HG03571 (cell line): Measurements from ENCODE around the gene RNF123.
"Not testable (repeated sequence)": the region's sequence is repeated elsewhere in the genome, so short reads cannot be mapped to it uniquely, and the experiment has no call there.

ENCODE experiments used
- ATAC-seq: cut with Tn5 transposase; IDR thresholded peaks from one replicate; pipeline ENCODE4 v1.9.1; 2021; ENCODE audit not compliant: unreplicated experiment

RNF123 gene

DNA sequence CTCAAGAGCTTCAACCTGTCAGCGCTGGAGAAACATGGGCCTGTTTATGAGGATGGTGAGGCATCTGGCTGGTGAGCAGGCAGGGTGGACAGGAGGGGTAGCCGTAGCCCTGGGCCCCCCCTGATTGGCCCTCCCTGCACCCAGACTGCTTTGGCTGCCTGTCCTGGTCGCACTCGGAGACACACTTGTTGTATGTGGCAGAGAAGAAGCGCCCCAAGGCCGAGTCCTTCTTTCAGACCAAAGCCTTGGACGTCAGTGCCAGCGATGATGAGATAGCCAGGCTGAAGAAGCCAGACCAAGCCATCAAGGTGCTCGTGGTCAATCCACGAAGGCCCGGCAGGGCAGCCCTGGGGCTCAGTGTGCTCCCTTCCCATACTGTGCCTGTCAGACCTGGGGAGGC lies 13.4 kb upstream of the RNF123 start:
- ATAC-seq = no peak

DNA sequence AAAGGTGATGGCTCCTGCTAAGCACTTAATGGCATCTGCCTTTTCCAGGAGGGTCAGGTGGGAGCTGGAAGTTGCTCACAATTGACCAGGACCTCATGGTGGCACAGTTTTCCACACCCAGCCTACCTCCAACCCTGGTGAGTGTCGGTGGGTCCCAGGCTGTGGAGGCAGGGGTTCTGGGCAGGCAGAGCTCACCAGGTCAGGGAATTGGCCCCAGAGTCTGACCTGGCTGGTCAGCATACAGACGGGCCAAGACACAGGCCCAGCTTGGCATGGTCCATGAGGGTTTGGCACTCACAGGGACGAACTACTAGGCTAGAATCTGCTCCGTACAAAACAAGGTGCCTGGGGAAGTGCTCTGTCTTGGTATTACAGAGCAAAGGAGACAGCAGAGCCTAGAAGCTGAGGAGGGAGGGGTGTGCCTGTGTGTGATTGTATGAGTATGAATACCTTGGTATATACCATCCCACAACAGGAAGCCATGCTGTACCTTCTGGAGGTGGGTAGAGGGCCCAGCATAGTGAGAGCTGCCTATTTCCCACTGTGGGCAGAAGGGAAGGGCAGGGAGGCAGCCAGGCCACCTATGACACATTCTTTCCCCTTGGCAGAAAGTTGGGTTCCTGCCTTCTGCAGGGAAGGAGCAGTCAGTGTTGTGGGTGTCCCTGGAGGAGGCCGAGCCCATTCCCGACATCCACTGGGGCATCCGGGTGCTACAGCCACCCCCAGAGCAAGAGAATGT lies 8.7 kb upstream of the RNF123 start:
- ATAC-seq = no peak

- ATAC-seq = no peak
Observed at GRCh38 chr3:49681232-49681522, 8.2 kb upstream of the RNF123 start.

DNA sequence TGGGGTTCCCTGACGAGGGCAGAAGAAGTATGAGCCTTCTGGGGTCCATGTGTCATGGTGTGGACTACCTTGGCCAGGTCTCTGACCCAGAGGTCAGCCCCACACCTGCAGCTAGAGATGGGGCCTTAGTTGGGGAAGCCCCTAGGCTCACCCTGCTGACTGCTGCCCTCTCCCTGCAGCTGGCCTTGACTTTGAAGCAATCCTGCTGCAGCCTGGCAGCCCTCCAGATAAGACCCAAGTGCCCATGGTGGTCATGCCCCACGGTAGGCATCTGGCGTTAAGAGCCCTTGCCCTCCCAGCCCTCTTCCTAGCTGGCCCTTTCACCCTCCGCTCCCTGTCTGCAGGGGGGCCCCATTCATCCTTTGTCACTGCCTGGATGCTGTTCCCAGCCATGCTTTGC lies 7.8 kb upstream of the RNF123 start:
- ATAC-seq = no peak

GRCh38 chr3:49683162-49683561 lies 6.2 kb upstream of the RNF123 start:
- no peak for ATAC-seq

DNA sequence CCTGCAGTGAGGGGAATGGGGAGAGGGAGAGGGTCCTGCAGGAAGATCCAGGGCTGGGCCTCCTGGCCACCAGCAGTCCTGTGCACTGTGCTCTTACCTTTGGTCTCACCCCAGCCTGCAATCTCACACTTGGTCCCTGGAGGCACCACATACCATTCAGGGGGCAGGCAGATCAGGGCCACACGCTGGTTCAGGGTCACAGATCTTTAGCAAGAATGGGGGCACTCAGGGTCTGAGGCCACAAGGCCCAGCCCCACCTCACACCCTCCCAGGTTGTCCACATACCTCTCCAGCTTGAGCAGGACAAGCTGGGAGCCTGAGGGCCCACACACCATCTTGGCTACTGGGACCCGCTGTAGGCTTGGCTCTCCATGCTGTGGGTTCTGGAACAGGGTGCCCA lies 4.9 kb upstream of the RNF123 start:
- not testable (repeated sequence) for ATAC-seq

DNA sequence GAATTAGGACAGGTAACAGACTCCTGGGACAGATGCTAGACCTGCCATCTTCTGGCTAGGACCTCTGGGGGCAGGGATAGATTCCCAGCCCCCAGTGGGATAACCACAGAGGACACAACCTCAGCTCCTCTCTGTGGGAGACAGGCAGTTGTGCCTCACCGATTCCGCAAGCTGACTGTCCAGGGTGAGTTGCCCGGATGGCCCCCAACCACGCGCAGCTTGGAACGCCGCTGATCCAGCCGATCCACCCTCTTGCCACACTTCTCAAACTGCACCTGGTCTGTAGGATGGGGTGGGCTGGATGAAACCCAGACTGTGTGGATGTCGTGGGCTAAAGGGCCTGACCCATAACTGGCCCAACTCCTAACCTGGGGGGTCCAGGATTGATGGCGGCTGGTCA lies 4.3 kb upstream of the RNF123 start:
- ATAC-seq = not testable (repeated sequence)

- ATAC-seq = not testable (repeated sequence)
Observed at GRCh38 chr3:49685846-49686245, 3.5 kb upstream of the RNF123 start.

DNA sequence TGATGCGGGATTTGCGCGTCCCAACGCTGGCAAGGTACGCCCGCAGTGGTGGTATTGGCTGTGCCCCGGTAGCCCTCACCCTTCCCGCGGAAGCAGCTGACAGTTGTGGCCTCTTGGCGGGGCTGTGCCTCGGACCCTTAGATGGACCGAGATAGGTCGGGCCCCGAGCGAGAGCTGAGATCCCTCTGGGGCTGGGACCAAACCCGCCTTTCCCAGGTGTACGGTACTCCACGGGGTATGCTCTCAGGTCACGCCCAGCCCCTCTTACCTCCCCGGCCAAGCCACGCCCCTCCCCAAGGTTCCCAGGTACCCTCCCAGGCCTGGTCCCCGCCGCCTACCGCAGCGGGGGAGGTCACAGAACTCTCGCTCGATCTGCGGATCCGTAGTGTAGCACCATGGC lies 3.0 kb upstream of the RNF123 start:
- ATAC-seq = not testable (repeated sequence)

- not testable (repeated sequence) for ATAC-seq
Observed at GRCh38 chr3:49686769-49687423, 2.5 kb upstream of the RNF123 start.

DNA sequence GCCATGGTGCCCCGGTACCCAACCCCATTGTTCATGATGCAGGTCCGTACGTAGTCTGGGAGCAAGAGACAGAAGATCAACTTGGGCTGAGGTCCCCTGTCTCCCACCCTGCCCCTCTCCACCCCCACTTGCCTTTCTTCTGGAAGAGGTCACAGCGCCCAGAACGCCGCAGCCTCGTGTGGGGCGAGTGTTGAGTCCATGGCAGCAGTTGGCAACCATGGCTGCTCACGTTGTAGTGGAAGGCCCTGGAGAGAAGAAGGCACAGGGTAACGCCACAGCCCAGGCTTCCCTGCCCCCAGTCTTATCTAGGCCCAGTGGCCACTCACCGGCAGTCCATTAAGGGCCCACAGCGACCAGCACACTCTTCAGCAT lies 1.9 kb upstream of the RNF123 start:
- not testable (repeated sequence) for ATAC-seq

GRCh38 chr3:49688338-49689045 lies 865 bp upstream of the RNF123 start:
- ATAC-seq = peak; percentile 9

DNA sequence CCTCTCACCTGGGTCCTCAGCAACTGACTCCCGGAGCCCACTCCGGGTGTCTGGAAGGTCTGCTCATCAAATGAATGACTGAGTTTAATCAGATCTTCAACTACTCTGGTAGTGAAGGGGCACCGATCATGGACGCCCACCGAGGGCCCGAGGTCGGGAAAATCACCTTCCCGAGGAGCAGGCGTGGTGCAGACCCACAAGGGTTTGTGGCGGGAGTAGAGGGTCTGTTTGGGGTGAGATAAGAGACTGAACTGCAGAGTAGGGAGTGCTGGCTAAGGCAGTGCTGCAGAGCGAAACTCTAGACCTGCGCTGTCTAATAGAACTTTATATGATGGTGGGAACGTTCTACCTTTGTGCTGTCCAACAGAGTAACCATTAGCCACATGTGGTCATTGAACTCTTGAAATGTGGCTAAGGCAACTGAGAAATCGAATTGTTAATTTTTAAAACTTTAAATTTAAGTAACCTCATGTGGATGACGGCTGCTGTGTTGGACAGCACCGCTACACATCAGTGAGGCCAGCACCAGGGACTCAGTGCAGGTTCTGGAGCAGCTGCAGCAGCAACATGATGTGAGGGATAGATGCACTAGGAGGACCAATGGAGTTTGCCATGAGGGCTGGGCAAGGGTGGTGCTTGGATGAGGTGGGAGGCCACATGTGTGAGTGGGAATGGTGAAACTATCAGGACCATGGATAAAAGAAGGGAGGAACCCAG lies 709 bp downstream of the RNF123 start:
- not testable (repeated sequence) for ATAC-seq

GRCh38 chr3:49690856-49691255 lies 1.5 kb downstream of the RNF123 start:
- ATAC-seq = not testable (repeated sequence)

DNA sequence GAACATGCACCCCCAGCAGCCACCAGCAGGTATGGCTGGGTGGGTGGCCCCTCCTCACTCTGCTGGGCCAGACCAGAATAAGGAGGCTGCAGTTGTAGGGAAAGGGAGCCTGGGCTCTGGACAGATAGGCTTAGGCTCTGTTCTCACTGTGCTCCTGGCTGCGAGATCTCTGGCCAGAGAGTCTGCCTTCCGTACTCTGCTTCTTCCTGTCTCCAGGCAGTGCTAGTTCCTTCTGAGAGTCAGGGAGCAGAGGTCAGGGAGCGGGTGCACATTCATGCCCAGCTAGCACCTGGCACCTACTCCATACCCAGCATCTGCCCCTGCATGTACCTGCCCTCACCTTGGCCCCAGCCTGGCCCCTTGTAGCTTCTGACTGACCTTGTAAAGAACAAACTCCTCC lies 2.1 kb downstream of the RNF123 start:
- not testable (repeated sequence) for ATAC-seq

DNA sequence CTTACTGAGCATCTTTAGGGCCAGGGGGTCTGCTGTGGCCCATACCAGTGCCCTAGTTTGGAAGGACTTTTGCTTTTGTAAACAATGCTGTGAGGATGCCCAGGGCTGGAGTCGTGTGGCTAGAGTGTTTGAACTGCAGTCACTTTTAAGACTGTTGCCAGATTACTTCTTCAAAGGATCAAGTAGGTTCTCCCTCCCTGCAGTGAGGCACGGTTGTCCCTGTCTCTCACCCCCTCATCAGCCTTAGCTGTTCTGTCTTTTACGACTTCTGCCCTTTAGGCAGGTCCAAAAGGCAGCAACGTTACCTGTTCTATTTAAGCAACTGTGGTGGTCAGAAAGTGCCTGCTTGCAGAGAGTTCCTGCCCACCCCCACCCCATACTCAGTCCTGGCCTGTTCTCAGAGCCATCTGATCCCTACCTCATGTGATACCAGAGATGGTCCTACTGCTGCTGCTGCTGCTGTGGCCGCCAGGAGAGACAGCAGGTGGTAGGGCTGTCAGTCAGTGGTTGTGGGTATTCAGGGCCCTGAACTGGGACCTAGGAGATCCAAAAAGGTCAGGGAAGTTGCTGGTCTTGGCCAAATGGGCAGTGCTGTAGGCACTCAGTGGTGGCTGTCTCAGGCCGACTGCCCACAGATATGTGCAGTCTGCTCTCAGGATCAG lies 5.2 kb downstream of the RNF123 start:
- ATAC-seq = not testable (repeated sequence)

- ATAC-seq = not testable (repeated sequence)
Observed at GRCh38 chr3:49695350-49696015, 6.1 kb downstream of the RNF123 start.

DNA sequence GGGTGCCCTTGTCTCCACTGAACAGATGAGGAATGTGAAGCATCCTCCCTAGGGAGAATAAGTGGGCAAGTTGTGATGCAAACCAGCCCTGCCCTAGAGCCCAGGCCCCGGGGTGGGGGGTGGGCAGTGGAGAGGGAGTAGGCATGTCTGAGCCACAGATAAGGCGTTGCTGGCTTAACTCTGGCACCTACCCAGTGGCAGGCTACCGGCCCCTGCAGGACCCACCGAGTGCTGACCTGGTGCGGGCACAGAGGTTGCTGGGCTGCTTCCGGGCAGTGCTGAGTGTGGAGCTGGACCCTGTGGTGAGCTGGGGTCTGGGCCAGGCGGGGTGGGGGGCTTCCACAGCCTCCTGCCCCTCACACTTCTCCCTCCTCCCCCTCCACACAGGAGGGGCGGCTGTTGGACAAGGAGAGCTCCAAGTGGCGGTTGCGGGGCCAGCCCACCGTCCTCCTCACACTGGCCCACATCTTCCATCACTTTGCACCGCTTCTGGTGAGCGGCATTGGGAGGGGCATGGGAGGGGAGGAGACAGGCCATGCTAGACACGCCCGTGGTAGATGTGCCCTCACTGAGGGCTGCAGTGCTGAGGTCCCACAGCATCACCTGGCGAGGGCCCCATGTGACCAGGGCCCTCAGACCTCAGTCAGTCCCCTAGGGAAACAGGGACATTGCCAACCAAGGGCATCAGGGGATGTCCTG lies 10.1 kb downstream of the RNF123 start:
- ATAC-seq = no peak

DNA sequence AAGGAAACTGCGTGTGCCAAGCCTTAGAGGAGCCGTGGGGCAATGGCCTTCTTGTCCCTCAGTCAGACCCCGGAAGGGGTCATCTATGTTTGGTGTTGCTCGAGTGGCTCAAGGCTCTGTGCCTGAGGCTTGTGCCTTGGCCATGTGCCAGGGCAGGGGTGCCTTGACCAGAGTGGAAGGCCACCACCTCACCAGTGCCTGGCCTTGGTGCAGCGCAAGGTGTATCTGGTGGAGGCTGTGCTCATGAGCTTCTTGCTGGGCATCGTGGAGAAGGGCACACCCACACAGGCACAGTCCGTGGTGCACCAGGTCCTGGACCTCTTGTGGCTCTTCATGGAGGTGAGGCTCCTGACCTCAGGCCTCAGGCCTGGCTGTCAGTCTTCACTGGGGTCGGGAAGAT lies 10.7 kb downstream of the RNF123 start:
- no peak for ATAC-seq
